DOHH2 (cell line): ENCODE results near the gene USP13.

Experiments used
- H3F3A ChIP-seq: fragments of 200-600 bp; sonication (generic), shearing (Covaris generic); 2 replicates; pipeline ENCODE4 v1.6.0; 2016; ENCODE audit warnings: antibody characterized with exemption, mild to moderate bottlenecking; ENCODE audit not compliant: control insufficient read depth, insufficient read depth
- H3K27ac ChIP-seq: fragments of 200-600 bp; sonication (generic); 2 replicates; pipeline ENCODE4 v1.5.1; 2014; ENCODE audit warnings: low read depth, mild to moderate bottlenecking, low read length, moderate library complexity
- H3K27me3 ChIP-seq: fragments of 200-600 bp; sonication (generic); 2 replicates; pipeline ENCODE4 v1.6.1; 2014; ENCODE audit warnings: mild to moderate bottlenecking, low read length, mixed read lengths; ENCODE audit not compliant: control insufficient read depth
- H3K36me3 ChIP-seq: fragments of 200-600 bp; sonication (generic); 2 replicates; pipeline ENCODE4 v1.6.1; 2014; ENCODE audit warnings: mild to moderate bottlenecking, low read length, moderate library complexity, mixed read lengths; ENCODE audit not compliant: control insufficient read depth
- H3K4me1 ChIP-seq: fragments of 200-600 bp; sonication (generic); 2 replicates; pipeline ENCODE4 v1.6.1; 2014; ENCODE audit warnings: mild to moderate bottlenecking, low read length, mixed read lengths; ENCODE audit not compliant: control insufficient read depth
- H3K4me2 ChIP-seq: fragments of 200-600 bp; sonication (generic); 2 replicates; pipeline ENCODE4 v1.6.0; 2014; ENCODE audit warnings: mild to moderate bottlenecking, low read length, moderate library complexity
- H3K4me3 ChIP-seq: fragments of 200-600 bp; sonication (generic); 2 replicates; pipeline ENCODE4 v1.5.1; 2014; ENCODE audit warnings: mild to moderate bottlenecking, low read length, mixed read lengths
- H3K79me2 ChIP-seq: fragments of 200-600 bp; sonication (generic); 2 replicates; pipeline ENCODE4 v1.6.1; 2014; ENCODE audit warnings: mild to moderate bottlenecking, low read length, mixed read lengths; ENCODE audit not compliant: control insufficient read depth
- H3K9me2 ChIP-seq: fragments of 200-600 bp; sonication (generic); replicated peaks from 2 replicates; pipeline ENCODE4 v1.6.1; 2014; ENCODE audit warnings: mild to moderate bottlenecking, low read length, mixed read lengths; ENCODE audit not compliant: control insufficient read depth
- H3K9me3 ChIP-seq: fragments of 200-600 bp; sonication (generic); 2 replicates; pipeline ENCODE4 v1.6.1; 2014; ENCODE audit warnings: antibody characterized with exemption, low read length, mixed read lengths; ENCODE audit not compliant: control insufficient read depth, insufficient read depth
- H4K20me1 ChIP-seq: fragments of 200-600 bp; sonication (generic); 2 replicates; pipeline ENCODE4 v1.6.0; 2014; ENCODE audit warnings: low read depth, mild to moderate bottlenecking, antibody characterized with exemption, low read length, moderate library complexity; ENCODE audit not compliant: control insufficient read depth, insufficient read depth
- EZH2phosphoT487 ChIP-seq: fragments of 200-600 bp; sonication (generic); IDR thresholded peaks from 2 replicates; pipeline ENCODE4 v1.6.1; 2017; ENCODE audit warnings: borderline replicate concordance, mild to moderate bottlenecking, antibody characterized with exemption, low read length, moderate library complexity, mixed read lengths
- TF ChIP-seq, protein P1 (sequence below): fragments of 200-600 bp; sonication (generic); IDR thresholded peaks from one replicate; pipeline ENCODE4 v1.5.1; 2014; ENCODE audit warnings: antibody characterized with exemption, mild to moderate bottlenecking, low read depth, low read length; ENCODE audit not compliant: poor library complexity, severe bottlenecking

USP13 gene

GRCh38 chr3:179837374-179837773 is 184.5 kb downstream of the USP13 start:
- H3K9me3 ChIP-seq = no peaks in the 10 kb centered on the region
- no peak overlapping the region for H3K4me3 ChIP-seq
- H3K79me2 ChIP-seq = no peaks in the 10 kb centered on the region
- H3K27ac ChIP-seq = no peak overlapping the region
- no peaks in the 10 kb centered on the region for H3F3A ChIP-seq
- no peak overlapping the region for H3K4me2 ChIP-seq
- TF ChIP-seq, protein P1, sequence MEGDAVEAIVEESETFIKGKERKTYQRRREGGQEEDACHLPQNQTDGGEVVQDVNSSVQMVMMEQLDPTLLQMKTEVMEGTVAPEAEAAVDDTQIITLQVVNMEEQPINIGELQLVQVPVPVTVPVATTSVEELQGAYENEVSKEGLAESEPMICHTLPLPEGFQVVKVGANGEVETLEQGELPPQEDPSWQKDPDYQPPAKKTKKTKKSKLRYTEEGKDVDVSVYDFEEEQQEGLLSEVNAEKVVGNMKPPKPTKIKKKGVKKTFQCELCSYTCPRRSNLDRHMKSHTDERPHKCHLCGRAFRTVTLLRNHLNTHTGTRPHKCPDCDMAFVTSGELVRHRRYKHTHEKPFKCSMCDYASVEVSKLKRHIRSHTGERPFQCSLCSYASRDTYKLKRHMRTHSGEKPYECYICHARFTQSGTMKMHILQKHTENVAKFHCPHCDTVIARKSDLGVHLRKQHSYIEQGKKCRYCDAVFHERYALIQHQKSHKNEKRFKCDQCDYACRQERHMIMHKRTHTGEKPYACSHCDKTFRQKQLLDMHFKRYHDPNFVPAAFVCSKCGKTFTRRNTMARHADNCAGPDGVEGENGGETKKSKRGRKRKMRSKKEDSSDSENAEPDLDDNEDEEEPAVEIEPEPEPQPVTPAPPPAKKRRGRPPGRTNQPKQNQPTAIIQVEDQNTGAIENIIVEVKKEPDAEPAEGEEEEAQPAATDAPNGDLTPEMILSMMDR = no peak
- no peak for TF ChIP-seq EZH2phosphoT487
- no peaks in the 10 kb centered on the region for H3K27me3 ChIP-seq
- H3K36me3 ChIP-seq = no peaks in the 10 kb centered on the region
- no peaks in the 10 kb centered on the region for H4K20me1 ChIP-seq
- no peaks in the 10 kb centered on the region for H3K9me2 ChIP-seq
- no peaks in the 10 kb centered on the region for H3K4me1 ChIP-seq
